C4-2B (cell line): Measurements from ENCODE around the gene PODNL1.

ENCODE experiments used
- H3K27ac ChIP-seq: fragments of 450-650 bp; 2 replicates; pipeline ENCODE4 v1.5.1; 2017
- CTCF ChIP-seq: fragments of 450-650 bp; conservative IDR thresholded peaks from 2 replicates; pipeline ENCODE4 v1.5.1; 2017; ENCODE audit warnings: mild to moderate bottlenecking
- ZFX ChIP-seq: fragments of 450-650 bp; IDR thresholded peaks from 2 replicates; pipeline ENCODE4 v1.6.1; 2017

PODNL1 gene

DNA sequence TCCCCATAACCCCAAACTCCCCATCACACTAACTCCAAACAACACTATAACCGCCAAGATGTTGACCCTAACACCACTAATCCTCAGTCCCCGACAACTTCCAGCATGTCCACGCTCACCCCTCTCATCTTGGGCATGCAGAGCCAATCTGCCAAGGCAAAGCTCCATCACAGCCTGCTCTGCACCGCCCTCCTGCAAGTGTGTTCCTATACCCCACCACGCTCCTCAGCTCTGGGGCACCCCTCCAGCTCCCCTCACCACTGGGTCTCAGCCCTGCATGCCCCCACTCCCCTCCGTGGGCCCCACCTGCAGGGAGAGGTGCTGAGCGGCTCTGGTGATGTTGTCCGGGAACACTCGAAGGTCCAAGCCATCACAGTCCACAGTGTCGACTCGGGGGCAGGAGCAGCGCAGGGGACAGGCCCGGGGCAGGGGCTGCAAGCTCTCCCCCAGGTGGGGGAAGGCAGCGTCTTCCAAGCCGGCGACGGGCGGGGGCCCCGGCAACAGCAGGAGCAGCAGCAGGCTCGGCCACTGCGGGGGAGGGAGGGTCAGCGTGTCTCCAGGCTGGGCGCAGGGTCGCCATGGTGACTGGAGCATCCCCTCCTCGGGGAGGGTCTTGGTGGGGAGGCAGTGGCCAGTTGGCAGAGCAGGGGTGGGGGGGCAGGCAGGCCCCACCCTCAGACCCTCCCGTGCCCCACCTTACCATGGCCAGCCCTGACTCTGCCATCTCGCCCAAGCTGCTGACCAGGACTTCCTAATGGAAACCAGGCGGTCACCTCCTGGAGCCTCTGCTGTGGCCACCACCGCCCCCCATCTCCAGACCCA, 527 bp downstream of the PODNL1 start:
- H3K27ac ChIP-seq = no peak overlapping the region

GRCh38 chr19:13935765-13936510, 2.3 kb downstream of the PODNL1 start:
- TF ChIP-seq ZFX (no peak), CTCF (no peak)
- H3K27ac ChIP-seq = no peak overlapping the region

More for the DNA sequence above, 527 bp downstream of the PODNL1 start:
- TF ChIP-seq CTCF = no peak
- no peak for TF ChIP-seq ZFX

DNA sequence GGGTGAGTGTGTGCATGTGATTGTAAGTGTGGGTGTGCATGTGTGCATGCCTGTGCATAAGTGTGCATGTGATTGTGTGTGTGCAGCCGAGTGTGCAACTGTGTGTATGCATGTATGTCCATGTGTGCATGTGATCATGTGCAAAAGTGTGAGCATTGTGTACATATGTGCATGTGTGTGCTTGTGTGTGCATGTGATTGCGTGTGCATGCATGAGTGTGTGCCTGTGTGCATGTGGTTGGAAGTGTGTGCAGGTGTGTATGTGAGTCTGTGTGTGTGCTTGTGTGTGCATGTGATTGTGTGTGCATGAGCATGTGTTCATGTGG, 3.5 kb downstream of the PODNL1 start:
- no peak for TF ChIP-seq ZFX
- no peak for TF ChIP-seq CTCF
- no peak overlapping the region for H3K27ac ChIP-seq

DNA sequence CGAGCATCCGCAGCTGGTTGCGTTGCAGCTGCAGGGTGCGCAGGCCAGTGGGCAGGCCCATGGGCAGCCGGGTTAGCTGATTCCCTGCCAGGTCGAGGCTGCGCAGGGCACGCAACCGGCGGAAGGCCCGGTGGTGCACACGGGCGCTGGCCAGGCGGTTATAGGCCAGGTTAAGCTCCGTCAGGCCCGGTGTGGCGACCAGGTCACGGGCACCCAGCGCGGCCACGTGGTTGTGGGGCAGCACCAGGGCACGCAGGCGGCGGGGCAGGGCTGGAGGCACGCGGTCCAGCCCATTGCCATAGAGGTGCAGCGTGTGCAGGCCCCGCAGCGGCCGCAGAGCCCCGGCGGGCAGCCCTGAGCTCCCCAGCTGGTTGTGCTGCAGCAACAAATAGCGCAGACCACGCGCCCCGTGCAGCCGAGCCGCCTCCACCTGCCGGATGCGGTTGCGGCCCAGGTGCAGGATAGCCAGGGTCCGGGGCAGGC, 5.3 kb downstream of the PODNL1 start:
- H3K27ac ChIP-seq = no peak overlapping the region
- TF ChIP-seq ZFX (no peak), CTCF (no peak)

DNA sequence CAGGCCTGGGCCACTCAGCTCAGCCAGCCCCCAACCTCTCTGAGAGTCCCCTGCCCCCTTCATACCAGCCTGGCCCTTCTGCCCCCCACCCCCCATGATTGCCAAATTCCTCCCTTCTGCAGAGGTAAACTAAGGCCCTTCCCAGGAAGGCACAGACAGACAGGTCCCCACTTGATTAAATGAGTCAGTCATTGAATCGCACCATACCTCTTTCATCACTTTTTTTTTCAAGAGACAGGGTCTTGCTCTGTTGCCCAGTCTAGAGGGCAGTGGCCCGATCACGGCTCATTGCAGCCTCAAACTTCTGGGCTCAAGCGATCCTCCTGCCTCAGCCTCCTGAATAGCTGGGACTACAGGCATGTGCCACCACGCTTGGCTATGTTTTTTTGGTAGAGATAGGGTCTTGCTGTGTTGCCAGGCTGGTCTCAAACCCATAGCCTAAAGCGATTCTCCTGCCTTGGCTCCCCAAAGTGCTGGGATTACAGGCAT, 6.0 kb downstream of the PODNL1 start:
- TF ChIP-seq ZFX = no peak
- no peak for TF ChIP-seq CTCF
- no peak overlapping the region for H3K27ac ChIP-seq

GRCh38 chr19:13931391-13932148, 6.6 kb downstream of the PODNL1 start:
- H3K27ac ChIP-seq = no peak overlapping the region
- TF ChIP-seq ZFX = no peak
- TF ChIP-seq CTCF = no peak
